ENCODE measurements around the gene UVRAG. TPM values are rescaled to one million over a fixed set of nuclear protein-coding genes. Genes with fewer than 3 reads are reported as not detected.
"Not testable (repeated sequence)": the region's sequence is repeated elsewhere in the genome, so short reads cannot be mapped to it uniquely, and the experiment has no call there.

The UVRAG gene
- total RNA-seq, 1 donor from 2014 or later = 14.7 TPM

DNA sequence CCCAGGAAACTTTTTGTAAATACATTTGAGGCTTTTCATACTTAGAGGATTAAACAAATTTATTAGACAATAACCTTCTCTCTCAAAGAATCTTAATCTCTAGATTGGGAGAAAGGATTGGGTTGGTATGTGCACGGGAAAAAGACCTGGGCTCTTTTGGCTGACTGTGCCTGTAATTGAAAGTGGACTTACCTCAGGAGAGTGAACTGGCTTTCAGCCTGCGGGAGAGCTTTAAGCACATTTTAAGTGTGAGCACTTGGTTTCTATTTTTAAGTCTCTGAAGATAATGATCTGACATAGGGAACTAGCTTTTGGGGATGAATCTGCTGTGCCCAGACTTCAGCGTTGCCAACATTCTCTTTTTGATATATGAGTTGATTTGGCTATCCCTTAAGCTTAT is 35.8 kb downstream of the UVRAG start:
- H3K27me3 ChIP-seq = no peaks in the 10 kb centered on the region
- no peak for DNase-seq (ENCODE audit: extremely low spot score in 2 of 2)
- H3K4me1 ChIP-seq = peaks cover 31% of the 10 kb centered on the region
- intact Hi-C loops (cut with DNase I) = no loop called here
- H3K36me3 ChIP-seq = no peaks in the 10 kb centered on the region
- peak overlapping the region; percentile 67 for H3K27ac ChIP-seq
- no peaks in the 10 kb centered on the region for H3K9me3 ChIP-seq
- TF ChIP-seq POLR2AphosphoS5 (IDR thresholded peaks at IDR 0.05; ENCODE audit: insufficient read depth in 1 of 2, low read depth in 1 of 2) = no peak
- no peak for TF ChIP-seq POLR2A (IDR thresholded peaks at IDR 0.05)
- TF ChIP-seq, protein P1, sequence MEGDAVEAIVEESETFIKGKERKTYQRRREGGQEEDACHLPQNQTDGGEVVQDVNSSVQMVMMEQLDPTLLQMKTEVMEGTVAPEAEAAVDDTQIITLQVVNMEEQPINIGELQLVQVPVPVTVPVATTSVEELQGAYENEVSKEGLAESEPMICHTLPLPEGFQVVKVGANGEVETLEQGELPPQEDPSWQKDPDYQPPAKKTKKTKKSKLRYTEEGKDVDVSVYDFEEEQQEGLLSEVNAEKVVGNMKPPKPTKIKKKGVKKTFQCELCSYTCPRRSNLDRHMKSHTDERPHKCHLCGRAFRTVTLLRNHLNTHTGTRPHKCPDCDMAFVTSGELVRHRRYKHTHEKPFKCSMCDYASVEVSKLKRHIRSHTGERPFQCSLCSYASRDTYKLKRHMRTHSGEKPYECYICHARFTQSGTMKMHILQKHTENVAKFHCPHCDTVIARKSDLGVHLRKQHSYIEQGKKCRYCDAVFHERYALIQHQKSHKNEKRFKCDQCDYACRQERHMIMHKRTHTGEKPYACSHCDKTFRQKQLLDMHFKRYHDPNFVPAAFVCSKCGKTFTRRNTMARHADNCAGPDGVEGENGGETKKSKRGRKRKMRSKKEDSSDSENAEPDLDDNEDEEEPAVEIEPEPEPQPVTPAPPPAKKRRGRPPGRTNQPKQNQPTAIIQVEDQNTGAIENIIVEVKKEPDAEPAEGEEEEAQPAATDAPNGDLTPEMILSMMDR (IDR thresholded peaks at IDR 0.05) = no peak
- no peak overlapping the region for H3K4me3 ChIP-seq

DNA sequence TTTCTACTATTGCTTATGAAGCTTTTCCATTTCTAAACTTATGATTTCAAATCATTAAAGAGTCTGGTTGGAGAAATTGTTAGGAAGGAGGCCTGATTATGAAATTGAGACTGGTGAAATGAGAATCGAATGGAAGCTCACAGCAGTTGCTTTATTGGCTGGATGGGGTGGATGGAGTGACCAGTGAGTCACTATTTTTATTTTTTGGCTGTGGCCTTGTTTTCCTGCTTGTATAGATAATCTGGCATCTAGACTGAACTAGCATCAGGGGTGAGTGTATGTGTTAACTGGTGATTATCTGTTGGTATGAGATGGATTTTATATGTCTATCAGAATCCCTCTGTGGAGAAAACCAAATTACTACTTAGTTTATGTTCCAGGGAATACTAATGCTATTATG is 36.2 kb downstream of the UVRAG start:
- Histone ChIP-seq H3K9me3 (no peaks in the 10 kb centered on the region), H3K4me3 (no peak overlapping the region), H3K27ac (peak overlapping the region; percentile 67), H3K4me1 (peaks cover 31% of the 10 kb centered on the region), H3K36me3 (no peaks in the 10 kb centered on the region), H3K27me3 (no peaks in the 10 kb centered on the region)
- intact Hi-C loops (cut with DNase I) = no loop called here
- TF ChIP-seq POLR2AphosphoS5 (IDR thresholded peaks at IDR 0.05; ENCODE audit: insufficient read depth in 1 of 2, low read depth in 1 of 2) = no peak
- no peak for TF ChIP-seq POLR2A (IDR thresholded peaks at IDR 0.05)
- TF ChIP-seq, protein P1 (IDR thresholded peaks at IDR 0.05) = no peak
- DNase-seq (ENCODE audit: extremely low spot score in 2 of 2) = no peak

DNA sequence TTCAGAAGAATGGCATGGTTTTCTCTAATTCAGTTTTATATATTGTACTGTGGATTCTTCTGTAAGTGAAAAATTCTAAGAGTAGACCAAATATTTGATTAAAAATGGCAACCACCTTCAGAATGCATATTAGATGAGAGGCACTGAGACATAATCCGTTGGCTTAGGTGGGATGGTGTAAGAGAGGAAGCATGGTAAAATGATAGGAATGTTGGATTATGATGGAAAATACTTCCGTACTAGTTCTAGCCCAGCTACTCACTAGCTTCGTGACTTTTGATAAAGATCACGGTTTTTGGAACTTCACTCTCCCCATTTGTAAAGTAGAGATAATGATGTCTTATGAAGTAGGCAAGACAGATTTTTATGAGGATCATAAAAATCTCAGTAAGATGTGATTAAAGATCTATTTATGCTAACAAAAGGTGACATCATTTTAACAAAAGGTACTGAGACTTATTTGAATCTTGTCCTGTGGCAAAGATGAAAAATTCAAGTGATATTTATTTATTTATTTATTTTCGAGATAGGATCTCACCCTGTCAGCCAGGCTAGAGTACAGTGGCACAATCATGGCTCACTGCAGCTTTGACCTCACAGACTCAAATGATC is 37.5 kb downstream of the UVRAG start:
- H3K9me3 ChIP-seq = no peaks in the 10 kb centered on the region
- H3K27ac ChIP-seq = no peak overlapping the region
- H3K36me3 ChIP-seq = no peaks in the 10 kb centered on the region
- intact Hi-C loops (cut with DNase I) = no loop called here
- no peak for DNase-seq (ENCODE audit: extremely low spot score in 2 of 2)
- TF ChIP-seq POLR2A (IDR thresholded peaks at IDR 0.05) (no peak), POLR2AphosphoS5 (IDR thresholded peaks at IDR 0.05; ENCODE audit: insufficient read depth in 1 of 2, low read depth in 1 of 2) (no peak)
- TF ChIP-seq, protein P1 (IDR thresholded peaks at IDR 0.05) = no peak
- H3K4me1 ChIP-seq = peaks cover 31% of the 10 kb centered on the region
- H3K4me3 ChIP-seq = no peak overlapping the region
- H3K27me3 ChIP-seq = no peaks in the 10 kb centered on the region

DNA sequence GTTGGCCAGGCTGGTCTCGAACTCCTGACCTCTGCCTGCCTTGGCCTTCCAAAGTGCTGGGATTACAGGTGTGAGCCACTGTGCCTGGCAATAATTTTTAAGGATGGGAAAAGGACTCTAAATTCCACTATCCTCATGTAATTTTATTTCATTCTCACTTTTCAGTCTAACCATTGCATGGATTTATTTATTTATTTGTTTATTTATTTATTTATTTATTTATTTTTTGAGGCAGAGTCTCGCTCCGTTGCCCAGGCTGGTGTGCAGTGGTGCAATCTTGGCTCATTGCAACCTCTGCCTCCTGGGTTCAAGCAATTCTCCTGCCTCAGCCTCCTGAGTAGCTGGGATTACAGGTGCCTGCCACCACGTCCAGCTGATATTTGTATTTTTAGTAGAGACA is 38.6 kb downstream of the UVRAG start:
- H3K4me3 ChIP-seq; H3K27me3 ChIP-seq; H3K27ac ChIP-seq; DNase-seq (ENCODE audit: extremely low spot score in 2 of 2); H3K36me3 ChIP-seq; H3K9me3 ChIP-seq; intact Hi-C loops (cut with DNase I): not testable (repeated sequence)
- peaks cover 38% of the 10 kb centered on the region for H3K4me1 ChIP-seq

DNA sequence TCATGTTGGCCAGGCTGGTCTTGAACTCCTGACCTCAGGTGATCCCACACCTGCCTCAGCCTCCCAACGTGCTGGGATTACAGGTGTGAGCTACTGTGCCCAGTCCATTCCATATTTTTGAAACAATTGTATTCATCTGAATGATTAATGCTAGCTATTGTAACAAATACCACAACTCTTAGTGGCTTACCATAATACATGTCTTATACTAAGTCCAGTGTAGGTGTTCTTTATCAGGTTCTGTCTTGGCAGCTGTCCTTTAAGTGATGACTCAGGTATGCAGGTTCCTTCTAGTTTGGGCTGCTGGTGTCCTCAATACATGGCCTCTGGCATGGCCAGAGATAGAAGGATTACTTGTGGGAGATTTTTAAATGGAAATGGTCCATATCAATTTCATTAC is 39.0 kb downstream of the UVRAG start:
- Histone ChIP-seq H3K27ac (no peak overlapping the region), H3K4me1 (peaks cover 41% of the 10 kb centered on the region), H3K36me3 (no peaks in the 10 kb centered on the region), H3K4me3 (no peak overlapping the region), H3K27me3 (no peaks in the 10 kb centered on the region), H3K9me3 (no peaks in the 10 kb centered on the region)
- no peak for DNase-seq (ENCODE audit: extremely low spot score in 2 of 2)
- TF ChIP-seq POLR2AphosphoS5 (IDR thresholded peaks at IDR 0.05; ENCODE audit: insufficient read depth in 1 of 2, low read depth in 1 of 2) = no peak
- TF ChIP-seq POLR2A (IDR thresholded peaks at IDR 0.05) = no peak
- TF ChIP-seq, protein P1 (IDR thresholded peaks at IDR 0.05) = no peak
- intact Hi-C loops (cut with DNase I) = no loop called here
